ENCODE data around the gene ZNF253. TPM values are rescaled to one million over a fixed set of nuclear protein-coding genes. Genes with fewer than 3 reads are reported as not detected.
"Not testable (repeated sequence)": the region's sequence is repeated elsewhere in the genome, so short reads cannot be mapped to it uniquely, and the experiment has no call there.

ZNF253 gene
- total RNA-seq, 2 experiments from 2014 or later: 10.8 to 13.5 TPM

GRCh38 chr19:19821366-19821951 lies 44.2 kb upstream of the ZNF253 start, which contains the start of gene ZNF506:
TSS of gene ZNF506 (minus strand) at chr19:19821750. CDS start at chr19:19821603, 147 bp downstream.
- H3K36me3 Mint-ChIP-seq (ENCODE audit: low read depth): peaks cover 49% of the 10 kb centered on the region
- TF ChIP-seq CTCF (IDR thresholded peaks at IDR 0.05): no peak
- peak within 1 kb of the TSS; percentile 98 for H3K4me3 Mint-ChIP-seq
- no peaks in the 10 kb centered on the region for H3K27me3 Mint-ChIP-seq
- DNase-seq (peak; percentile 99), ATAC-seq (peak; percentile 83)
- ChIA-PET CTCF (interaction anchor here (0.7 to 1.3 kb wide), 4 partner anchors 44 to 290 kb away, joined by 3 to 5 read pairs (median 4); partner anchors contain the start of genes ZNF253 and ZNF93), POLR2A (interaction anchor here (0.8 to 3.0 kb wide), 18 partner anchors 9 to 159 kb away, joined by 3 to 30 read pairs (median 8); partner anchors contain the start of genes ZNF101, ZNF14, ZNF253 and ZNF93)
- H3K9me3 Mint-ChIP-seq: peaks cover 29% of the 10 kb centered on the region
- intact Hi-C loops (cut with micrococcal nuclease): no loop called here
- peaks cover 47% of the 10 kb centered on the region for H3K4me1 Mint-ChIP-seq (ENCODE audit: low read depth)
- H3K27ac Mint-ChIP-seq: peak within 1 kb of the TSS; percentile 99

GRCh38 chr19:19821976-19822375 lies 43.7 kb upstream of the ZNF253 start:
- H3K9me3 Mint-ChIP-seq: peaks cover 33% of the 10 kb centered on the region
- H3K4me1 Mint-ChIP-seq (ENCODE audit: low read depth): peaks cover 45% of the 10 kb centered on the region
- H3K27me3 Mint-ChIP-seq; ATAC-seq; intact Hi-C loops (cut with micrococcal nuclease): not testable (repeated sequence)
- H3K27ac Mint-ChIP-seq: peak overlapping the region; percentile 99
- peak overlapping the region; percentile 98 for H3K4me3 Mint-ChIP-seq
- POLR2A ChIA-PET: interaction anchor here (0.8 to 3.0 kb wide), 15 partner anchors 8 to 160 kb away, joined by 3 to 30 read pairs (median 10); partner anchors contain the start of genes ZNF101, ZNF14, ZNF253 and ZNF93
- peaks cover 48% of the 10 kb centered on the region for H3K36me3 Mint-ChIP-seq (ENCODE audit: low read depth)
- DNase-seq: peak; percentile 32
- CTCF ChIA-PET: interaction anchor here (0.7 to 1.3 kb wide), 6 partner anchors 43 to 291 kb away, joined by 3 to 5 read pairs (median 3); partner anchors contain the start of genes ZNF253 and ZNF93

GRCh38 chr19:19823916-19824315 lies 41.8 kb upstream of the ZNF253 start:
- no peak for TF ChIP-seq CTCF (IDR thresholded peaks at IDR 0.05)
- peaks cover 47% of the 10 kb centered on the region for H3K9me3 Mint-ChIP-seq
- no peaks in the 10 kb centered on the region for H3K27me3 Mint-ChIP-seq
- ATAC-seq: no peak
- no peak overlapping the region for H3K27ac Mint-ChIP-seq
- peaks cover 30% of the 10 kb centered on the region for H3K4me1 Mint-ChIP-seq (ENCODE audit: low read depth)
- DNase-seq: peak; percentile 29
- ChIA-PET CTCF (no interaction called here), POLR2A (interaction anchor here (0.8 to 1.4 kb wide), 2 partner anchors 43 to 155 kb away, joined by 3 to 4 read pairs; partner anchors contain the start of gene ZNF101)
- peaks cover 39% of the 10 kb centered on the region for H3K36me3 Mint-ChIP-seq (ENCODE audit: low read depth)
- intact Hi-C loops (cut with micrococcal nuclease): no loop called here
- no peak overlapping the region for H3K4me3 Mint-ChIP-seq

GRCh38 chr19:19826875-19827274 lies 38.8 kb upstream of the ZNF253 start:
- ATAC-seq (no peak), DNase-seq (no peak)
- Mint-ChIP-seq H3K9me3 (peaks cover 57% of the 10 kb centered on the region), H3K27ac (no peak overlapping the region), H3K36me3 (ENCODE audit: low read depth) (peaks cover 32% of the 10 kb centered on the region), H3K4me1 (ENCODE audit: low read depth) (peaks cover 15% of the 10 kb centered on the region), H3K4me3 (no peak overlapping the region), H3K27me3 (no peaks in the 10 kb centered on the region)
- no peak for TF ChIP-seq CTCF (IDR thresholded peaks at IDR 0.05)
- POLR2A ChIA-PET: no interaction called here
- intact Hi-C loops (cut with micrococcal nuclease): no loop called here
- CTCF ChIA-PET: no interaction called here

GRCh38 chr19:19835560-19836038 lies 30.1 kb upstream of the ZNF253 start:
- H3K4me3 Mint-ChIP-seq: no peak overlapping the region
- TF ChIP-seq CTCF (IDR thresholded peaks at IDR 0.05): no peak
- intact Hi-C loops (cut with micrococcal nuclease): no loop called here
- no peak for ATAC-seq
- no peak for DNase-seq
- H3K27me3 Mint-ChIP-seq: no peaks in the 10 kb centered on the region
- peaks cover 18% of the 10 kb centered on the region for H3K36me3 Mint-ChIP-seq (ENCODE audit: low read depth)
- POLR2A ChIA-PET: no interaction called here
- no peaks in the 10 kb centered on the region for H3K4me1 Mint-ChIP-seq (ENCODE audit: low read depth)
- CTCF ChIA-PET: no interaction called here
- peaks cover 37% of the 10 kb centered on the region for H3K9me3 Mint-ChIP-seq
- H3K27ac Mint-ChIP-seq: no peak overlapping the region
